ENCODE measurements around the gene CCNL2.

Gene CCNL2

DNA sequence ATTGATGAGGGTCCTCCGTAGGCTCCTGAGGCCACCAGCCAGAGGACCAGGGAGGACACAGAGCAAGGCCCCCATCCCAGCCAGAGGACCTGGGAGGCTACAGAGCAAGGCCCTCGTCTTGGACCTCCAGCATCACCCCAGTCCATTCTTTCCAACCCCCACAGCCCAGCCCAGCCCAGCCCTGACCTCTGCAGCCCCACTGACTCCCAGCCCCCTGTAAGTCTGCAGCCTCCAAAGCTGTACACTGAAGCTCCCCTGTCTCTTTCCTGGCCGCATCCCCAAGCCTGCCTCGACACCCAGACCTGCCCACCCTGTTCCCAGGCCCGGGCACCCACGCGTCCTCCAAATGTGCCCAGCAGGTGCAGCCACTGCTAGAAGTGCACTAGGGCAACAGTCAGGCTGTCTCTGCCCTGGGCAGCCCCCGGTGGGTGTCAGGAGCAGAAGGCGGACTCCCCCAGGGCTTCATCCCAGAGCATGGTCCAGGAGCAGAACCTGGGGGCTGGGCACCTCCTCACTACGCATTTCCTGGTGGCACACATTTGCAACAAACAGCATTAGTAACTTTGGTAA lies 52.0 kb downstream of the CCNL2 start:
- no peak overlapping the region for H3K27ac ChIP-seq (replicated peaks)
- H3K4me3 ChIP-seq (replicated peaks; ENCODE audit: insufficient read depth, low read length): no peak overlapping the region
- TF ChIP-seq POLR2AphosphoS5 (IDR thresholded peaks at IDR 0.05; ENCODE audit: low read depth): no peak
- TF ChIP-seq REST (IDR thresholded peaks at IDR 0.05; ENCODE audit: insufficient replicate concordance, low read depth): no peak
- no peak for TF ChIP-seq CTCF (IDR thresholded peaks at IDR 0.05; ENCODE audit: insufficient read depth, low read length)
- TF ChIP-seq SPI1 (IDR thresholded peaks at IDR 0.05; ENCODE audit: borderline replicate concordance, low read depth): no peak
- TF ChIP-seq GABPA (IDR thresholded peaks at IDR 0.05; ENCODE audit: low read depth): no peak
- no peak for DNase-seq (ENCODE audit: low read depth in 1 of 2, low spot score in 1 of 2)
- H3K27me3 ChIP-seq (ENCODE audit: insufficient read depth, poor library complexity, severe bottlenecking): peaks cover 6% of the 10 kb centered on the region

GRCh38 chr1:1346501-1346890 lies 52.6 kb downstream of the CCNL2 start:
- Histone ChIP-seq H3K27me3 (ENCODE audit: insufficient read depth, poor library complexity, severe bottlenecking) (peaks cover under 1% of the 10 kb centered on the region), H3K4me3 (replicated peaks; ENCODE audit: insufficient read depth, low read length) (no peak overlapping the region), H3K27ac (replicated peaks) (no peak overlapping the region)
- no peak for DNase-seq (ENCODE audit: low read depth in 1 of 2, low spot score in 1 of 2)
- TF ChIP-seq GABPA (IDR thresholded peaks at IDR 0.05; ENCODE audit: low read depth) (no peak), CTCF (IDR thresholded peaks at IDR 0.05; ENCODE audit: insufficient read depth, low read length) (no peak), POLR2AphosphoS5 (IDR thresholded peaks at IDR 0.05; ENCODE audit: low read depth) (no peak), SPI1 (IDR thresholded peaks at IDR 0.05; ENCODE audit: borderline replicate concordance, low read depth) (no peak), REST (IDR thresholded peaks at IDR 0.05; ENCODE audit: insufficient replicate concordance, low read depth) (no peak)

DNA sequence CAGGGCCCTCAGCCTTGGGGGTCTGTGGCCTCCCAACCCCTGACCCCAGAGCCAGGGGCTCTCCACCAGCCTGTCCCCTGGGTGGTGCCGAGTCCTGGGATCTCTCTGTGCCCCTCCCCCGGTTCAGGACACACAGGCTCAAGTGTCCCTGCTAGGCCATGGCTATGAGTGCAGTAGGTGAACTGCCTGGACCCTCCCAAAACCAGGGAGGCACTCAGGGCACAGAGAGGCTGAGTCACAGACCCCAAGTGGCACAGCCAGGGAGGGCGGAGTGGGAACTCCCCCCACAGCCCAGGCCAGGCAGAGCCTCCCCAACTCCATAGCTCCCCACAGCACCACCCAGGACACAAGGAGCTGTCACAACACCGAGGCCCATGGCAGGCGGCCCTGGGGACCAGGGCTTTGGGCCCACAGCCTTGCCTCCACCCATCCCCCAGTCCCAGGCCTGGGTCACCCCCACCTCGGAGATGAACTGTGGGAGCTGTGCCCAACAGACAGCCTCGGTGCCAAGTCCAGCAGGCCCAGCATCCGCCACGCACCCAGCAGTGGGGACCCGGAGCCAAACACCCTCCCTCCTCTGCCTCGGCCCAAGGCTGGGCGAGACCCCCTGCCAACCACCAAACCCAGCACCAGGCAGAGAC lies 53.2 kb downstream of the CCNL2 start:
- no peak for TF ChIP-seq REST (IDR thresholded peaks at IDR 0.05; ENCODE audit: insufficient replicate concordance, low read depth)
- no peak for TF ChIP-seq POLR2AphosphoS5 (IDR thresholded peaks at IDR 0.05; ENCODE audit: low read depth)
- TF ChIP-seq GABPA (IDR thresholded peaks at IDR 0.05; ENCODE audit: low read depth): no peak
- DNase-seq (ENCODE audit: low read depth in 1 of 2, low spot score in 1 of 2): no peak
- Histone ChIP-seq H3K27me3 (ENCODE audit: insufficient read depth, poor library complexity, severe bottlenecking) (no peaks in the 10 kb centered on the region), H3K4me3 (replicated peaks; ENCODE audit: insufficient read depth, low read length) (no peak overlapping the region), H3K27ac (replicated peaks) (no peak overlapping the region)

All from HL-60 (cell line).